GM23248 (cell line): ENCODE data around the gene PRDM7.
"Not testable (repeated sequence)": the region's sequence is repeated elsewhere in the genome, so short reads cannot be mapped to it uniquely, and the experiment has no call there.

Source experiments
- EZH2 ChIP-seq: fragments of 200-600 bp; sonication (generic); IDR thresholded peaks from 2 replicates; pipeline ENCODE4 v1.6.1; 2018; ENCODE audit warnings: antibody characterized with exemption, mild to moderate bottlenecking; ENCODE audit not compliant: insufficient read depth, poor library complexity, severe bottlenecking
- EZH2phosphoT487 ChIP-seq: fragments of 200-600 bp; sonication (generic); IDR thresholded peaks from 2 replicates; pipeline ENCODE4 v1.6.1; 2018; ENCODE audit warnings: antibody characterized with exemption, moderate library complexity, mild to moderate bottlenecking, low read depth; ENCODE audit not compliant: insufficient read depth

DNA sequence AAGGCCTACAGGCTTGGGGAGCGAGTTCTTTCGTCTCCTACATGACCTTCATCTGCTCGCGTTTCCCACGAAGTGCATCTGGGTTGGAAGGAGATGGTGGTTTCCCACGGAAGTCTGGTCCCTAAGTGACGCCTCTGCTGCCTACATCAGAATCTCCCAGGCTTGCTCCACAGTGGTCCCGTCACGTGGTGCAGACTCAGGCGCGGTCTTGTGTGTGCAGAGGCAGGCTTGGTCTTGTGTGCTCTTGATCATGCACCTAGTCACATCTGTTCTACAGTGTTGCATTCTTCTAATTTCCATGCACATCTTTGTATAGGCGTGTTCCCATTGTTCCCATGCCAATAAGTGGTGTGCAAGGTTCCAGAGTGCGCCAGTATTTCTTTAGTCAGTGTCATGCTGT is 27.6 kb upstream of the PRDM7 start:
- not testable (repeated sequence) for TF ChIP-seq EZH2, EZH2phosphoT487
